Upper lobe of left lung (tissue), 6 donors: ENCODE results near the gene CMTR1. TPM values are rescaled to one million over a fixed set of nuclear protein-coding genes. Genes with fewer than 3 reads are reported as not detected.

Experiments used
- ATAC-seq, 2 donors: fragments of 200-7000 bp; cut with Tn5 transposase; one replicate each; pipeline ENCODE4 v1.9.1; 2022; ENCODE audit warnings: mild to moderate bottlenecking in 2 of 2, moderate library complexity in 2 of 2; ENCODE audit not compliant: low FRiP score in 2 of 2
- DNase-seq, 2 donors: peaks; one replicate each; pipeline ENCODE4 v3.0.0-alpha.2; 2019 to 2020
- H3K27ac ChIP-seq, 4 donors: fragments of 200-600 bp; sonication (generic); one replicate each; pipeline ENCODE4 v1.5.1; 2016 to 2019
- H3K27me3 ChIP-seq, 4 donors: fragments of 200-600 bp; sonication (generic); one replicate each; pipeline ENCODE4 v1.5.1; 2017 to 2019
- H3K36me3 ChIP-seq, 4 donors: fragments of 200-600 bp; sonication (generic); one replicate each; pipeline ENCODE4 v1.5.1; 2016 to 2019
- H3K4me1 ChIP-seq, 4 donors: fragments of 200-600 bp; sonication (generic); one replicate each; pipeline ENCODE4 v1.5.1; 2018 to 2019
- H3K4me3 ChIP-seq, 4 donors: fragments of 200-600 bp; sonication (generic); one replicate each; pipeline ENCODE4 v1.5.1; 2017 to 2019; ENCODE audit warnings: mild to moderate bottlenecking in 2 of 4, moderate library complexity in 1 of 4
- H3K9me3 ChIP-seq, 4 donors: fragments of 200-600 bp; sonication (generic); one replicate each; pipeline ENCODE4 v1.5.1; 2018 to 2019
- EP300 ChIP-seq, 4 donors: sonication (generic); formaldehyde crosslinking; IDR thresholded peaks; one replicate each; pipeline ENCODE4 v1.5.1; 2017; ENCODE audit warnings: antibody characterized with exemption in 4 of 4, control low read depth in 2 of 4
- POLR2A ChIP-seq, 4 donors: fragments of 450-650 bp; IDR thresholded peaks; one replicate each; pipeline ENCODE4 v1.5.1; 2016 to 2017; ENCODE audit warnings: antibody characterized with exemption in 4 of 4, mild to moderate bottlenecking in 2 of 4
- POLR2AphosphoS5 ChIP-seq, 2 donors: sonication (generic); formaldehyde crosslinking; IDR thresholded peaks; one replicate each; pipeline ENCODE4 v1.5.1; 2017; ENCODE audit warnings: antibody characterized with exemption in 2 of 2
- WGBS, 2 donors: methylation state at CpG; one replicate each; pipeline ENCODE4 v1.1.5; 2017 to 2018; 5-methylcytosine and 5-hydroxymethylcytosine counted together
- total RNA-seq, 6 donors: library from RNA; depleted of rRNA in 4 of 6; stranded (reverse); fragments of >200 nt in 4 of 6; gene quantifications; one replicate each; pipeline versions ENCODE4 v1.1.0 to v1.2.1, GENCODE V29; 2016 to 2021
- TF ChIP-seq, protein P1 (sequence below), 6 experiments: fragments of 450-650 bp in 4 of 6; fragments of 200-600 bp in 2 of 6; sonication (generic) in 2 of 6; IDR thresholded peaks; one replicate each; pipeline ENCODE4 v1.5.1; 2016 to 2019; ENCODE audit warnings: antibody characterized with exemption in 6 of 6
- donor health status: DM: no; HTN: no; CAD: no; lungs with moderate emphysema.
- donor health status: DM: no; HTN: yes; CAD: no; lungs with severe emphysema.

Gene CMTR1
- total RNA-seq, 6 donors from 2014 or later = 34.5 to 80.7 (median 38.1) TPM

DNA sequence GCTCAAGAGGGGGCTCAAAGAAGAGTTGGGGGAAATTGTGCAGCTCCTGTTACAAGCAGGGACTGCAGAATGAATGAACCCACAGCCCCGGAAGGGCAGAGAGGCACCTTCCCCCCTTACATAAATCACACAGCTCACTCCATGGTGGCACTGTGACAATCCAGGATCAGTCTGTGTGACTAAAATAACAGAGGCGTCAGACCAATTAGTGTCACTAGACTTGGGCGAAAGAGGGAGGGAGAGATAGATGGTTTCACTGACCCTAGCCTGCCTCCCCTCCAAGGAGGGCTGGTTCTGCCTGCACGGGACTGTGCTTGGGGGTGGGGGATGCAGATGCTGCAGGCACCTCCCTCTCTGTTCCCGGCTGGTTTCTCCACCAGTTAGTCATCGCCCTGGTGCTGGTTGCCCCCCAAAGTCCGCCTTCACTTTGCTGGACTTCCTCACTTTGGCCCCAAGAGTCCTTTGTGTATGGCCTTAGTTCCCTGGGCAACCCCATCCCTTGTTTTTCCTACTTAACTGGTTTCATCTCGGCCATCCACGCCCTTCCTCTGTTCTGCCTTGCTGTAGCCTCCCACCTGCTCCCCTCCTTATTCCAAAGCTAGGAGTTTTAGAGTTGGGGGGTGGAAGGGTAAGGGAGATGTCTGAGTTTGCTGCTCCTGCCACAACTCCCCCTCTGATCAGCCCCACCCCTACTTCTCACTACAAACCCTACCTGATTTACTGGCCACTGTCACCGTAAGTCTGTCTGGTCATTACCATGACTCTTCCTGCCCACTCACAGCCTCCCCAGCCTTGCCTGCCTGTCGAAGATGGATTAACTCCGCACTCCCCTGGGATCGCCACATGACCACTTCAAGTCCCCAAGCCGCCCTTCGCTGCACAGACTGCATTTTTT lies 48.9 kb downstream of the CMTR1 start:
- TF ChIP-seq, protein P1, sequence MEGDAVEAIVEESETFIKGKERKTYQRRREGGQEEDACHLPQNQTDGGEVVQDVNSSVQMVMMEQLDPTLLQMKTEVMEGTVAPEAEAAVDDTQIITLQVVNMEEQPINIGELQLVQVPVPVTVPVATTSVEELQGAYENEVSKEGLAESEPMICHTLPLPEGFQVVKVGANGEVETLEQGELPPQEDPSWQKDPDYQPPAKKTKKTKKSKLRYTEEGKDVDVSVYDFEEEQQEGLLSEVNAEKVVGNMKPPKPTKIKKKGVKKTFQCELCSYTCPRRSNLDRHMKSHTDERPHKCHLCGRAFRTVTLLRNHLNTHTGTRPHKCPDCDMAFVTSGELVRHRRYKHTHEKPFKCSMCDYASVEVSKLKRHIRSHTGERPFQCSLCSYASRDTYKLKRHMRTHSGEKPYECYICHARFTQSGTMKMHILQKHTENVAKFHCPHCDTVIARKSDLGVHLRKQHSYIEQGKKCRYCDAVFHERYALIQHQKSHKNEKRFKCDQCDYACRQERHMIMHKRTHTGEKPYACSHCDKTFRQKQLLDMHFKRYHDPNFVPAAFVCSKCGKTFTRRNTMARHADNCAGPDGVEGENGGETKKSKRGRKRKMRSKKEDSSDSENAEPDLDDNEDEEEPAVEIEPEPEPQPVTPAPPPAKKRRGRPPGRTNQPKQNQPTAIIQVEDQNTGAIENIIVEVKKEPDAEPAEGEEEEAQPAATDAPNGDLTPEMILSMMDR (IDR thresholded peaks at IDR 0.05) = no peak
- TF ChIP-seq EP300 (IDR thresholded peaks at IDR 0.05) = no peak
- TF ChIP-seq POLR2AphosphoS5 (IDR thresholded peaks at IDR 0.05) = no peak
- no peak for TF ChIP-seq POLR2A (IDR thresholded peaks at IDR 0.05)
- H3K36me3 ChIP-seq = peaks cover 0 to 83% (median 56%) of the 10 kb centered on the region in 4 donors
- peaks cover 0 to 3% (median 0%) of the 10 kb centered on the region in 4 donors for H3K4me1 ChIP-seq
- ATAC-seq (no peak), DNase-seq (no peak)
- H3K27ac ChIP-seq = no peak overlapping the region
- H3K4me3 ChIP-seq = no peak overlapping the region
- WGBS, 2 donors = 78 to 80% methylated on average over 14 to 15 of the region's 15 CpGs
- no peaks in the 10 kb centered on the region for H3K27me3 ChIP-seq
- H3K9me3 ChIP-seq = no peaks in the 10 kb centered on the region

DNA sequence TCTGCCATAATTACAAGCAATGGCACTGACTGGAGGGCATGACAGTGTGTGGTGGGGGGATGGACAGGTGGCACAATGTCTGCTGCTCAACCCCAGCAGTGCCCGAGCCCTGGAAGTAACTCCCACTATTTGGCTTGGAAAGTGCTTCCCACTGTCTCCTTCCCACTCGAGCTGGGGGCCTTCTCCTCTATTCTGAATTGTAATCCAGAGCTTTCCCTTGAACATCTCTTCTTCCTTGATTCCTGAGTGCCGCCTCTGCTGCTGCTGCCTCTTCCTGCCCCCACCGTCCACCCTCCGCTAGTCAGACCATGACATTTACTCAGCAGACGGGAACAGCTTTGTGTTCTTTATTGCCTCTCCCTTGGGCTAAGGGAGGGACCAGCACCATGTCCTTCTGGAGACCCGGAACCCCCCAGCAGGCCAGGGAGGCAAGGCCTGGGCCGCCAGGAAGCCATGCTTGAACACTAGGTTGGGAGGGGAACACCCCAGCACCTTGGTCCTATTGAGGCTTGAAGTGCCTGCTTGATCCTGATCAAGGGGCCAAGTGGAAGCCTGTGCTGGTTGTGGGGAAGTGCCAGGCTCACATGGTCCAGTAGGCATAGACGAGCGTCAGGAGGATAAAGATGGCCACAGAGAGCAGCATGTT lies 49.7 kb downstream of the CMTR1 start:
- H3K4me3 ChIP-seq = no peak overlapping the region
- H3K36me3 ChIP-seq = peaks cover 0 to 77% (median 51%) of the 10 kb centered on the region in 4 donors
- TF ChIP-seq, protein P1 (IDR thresholded peaks at IDR 0.05) = no peak
- TF ChIP-seq EP300 (IDR thresholded peaks at IDR 0.05) = no peak
- no peak for TF ChIP-seq POLR2A (IDR thresholded peaks at IDR 0.05)
- TF ChIP-seq POLR2AphosphoS5 (IDR thresholded peaks at IDR 0.05) = no peak
- DNase-seq = no peak
- WGBS, 2 donors = 87 to 89% methylated on average over 9 to 10 of the region's 10 CpGs
- peaks cover 0 to 3% (median 0%) of the 10 kb centered on the region in 4 donors for H3K4me1 ChIP-seq
- no peak for ATAC-seq
- H3K9me3 ChIP-seq = no peaks in the 10 kb centered on the region
- no peaks in the 10 kb centered on the region for H3K27me3 ChIP-seq
- H3K27ac ChIP-seq = no peak overlapping the region

DNA sequence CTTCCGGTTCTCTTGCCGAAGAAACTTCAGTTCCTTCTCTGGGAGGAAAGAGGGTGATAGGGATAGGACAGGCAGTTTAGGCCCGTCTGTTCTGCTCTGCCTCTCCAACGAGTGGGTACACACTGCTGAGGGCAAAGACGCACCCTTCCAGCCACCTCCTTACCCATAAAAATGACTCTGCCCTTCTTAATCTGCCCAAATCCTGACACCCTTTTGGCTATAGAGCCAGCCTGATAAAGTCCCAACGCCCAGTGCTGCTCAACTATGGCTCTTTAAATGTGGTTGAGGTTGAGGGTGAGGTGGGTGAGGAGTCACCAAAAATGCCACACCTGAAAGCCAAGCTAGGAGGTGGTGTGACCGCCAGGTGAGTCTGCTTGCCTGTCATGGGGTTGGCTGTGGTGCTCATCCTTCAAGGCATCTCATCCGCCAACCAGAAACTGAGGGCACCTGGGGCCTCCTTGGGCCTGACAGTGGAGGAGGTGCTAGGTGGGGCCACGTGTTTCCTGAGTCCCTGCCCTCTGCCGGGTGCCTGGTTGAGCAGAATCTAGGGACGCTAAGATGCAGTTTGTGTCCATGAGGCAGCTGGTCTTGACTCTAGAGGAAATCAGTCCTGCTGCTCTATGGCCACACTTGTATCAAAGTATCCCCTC lies 50.4 kb downstream of the CMTR1 start:
- 94% methylated on average over 6 to 8 of the region's 11 CpGs for WGBS, 2 donors
- Histone ChIP-seq H3K27ac (no peak overlapping the region), H3K4me3 (no peak overlapping the region), H3K4me1 (peaks cover 0 to 3% (median 0%) of the 10 kb centered on the region in 4 donors), H3K36me3 (peaks cover 0 to 71% (median 46%) of the 10 kb centered on the region in 4 donors), H3K9me3 (no peaks in the 10 kb centered on the region), H3K27me3 (no peaks in the 10 kb centered on the region)
- TF ChIP-seq POLR2A (IDR thresholded peaks at IDR 0.05) (no peak), EP300 (IDR thresholded peaks at IDR 0.05) (no peak), POLR2AphosphoS5 (IDR thresholded peaks at IDR 0.05) (no peak)
- TF ChIP-seq, protein P1 (IDR thresholded peaks at IDR 0.05) = no peak
- DNase-seq = no peak
- no peak for ATAC-seq

DNA sequence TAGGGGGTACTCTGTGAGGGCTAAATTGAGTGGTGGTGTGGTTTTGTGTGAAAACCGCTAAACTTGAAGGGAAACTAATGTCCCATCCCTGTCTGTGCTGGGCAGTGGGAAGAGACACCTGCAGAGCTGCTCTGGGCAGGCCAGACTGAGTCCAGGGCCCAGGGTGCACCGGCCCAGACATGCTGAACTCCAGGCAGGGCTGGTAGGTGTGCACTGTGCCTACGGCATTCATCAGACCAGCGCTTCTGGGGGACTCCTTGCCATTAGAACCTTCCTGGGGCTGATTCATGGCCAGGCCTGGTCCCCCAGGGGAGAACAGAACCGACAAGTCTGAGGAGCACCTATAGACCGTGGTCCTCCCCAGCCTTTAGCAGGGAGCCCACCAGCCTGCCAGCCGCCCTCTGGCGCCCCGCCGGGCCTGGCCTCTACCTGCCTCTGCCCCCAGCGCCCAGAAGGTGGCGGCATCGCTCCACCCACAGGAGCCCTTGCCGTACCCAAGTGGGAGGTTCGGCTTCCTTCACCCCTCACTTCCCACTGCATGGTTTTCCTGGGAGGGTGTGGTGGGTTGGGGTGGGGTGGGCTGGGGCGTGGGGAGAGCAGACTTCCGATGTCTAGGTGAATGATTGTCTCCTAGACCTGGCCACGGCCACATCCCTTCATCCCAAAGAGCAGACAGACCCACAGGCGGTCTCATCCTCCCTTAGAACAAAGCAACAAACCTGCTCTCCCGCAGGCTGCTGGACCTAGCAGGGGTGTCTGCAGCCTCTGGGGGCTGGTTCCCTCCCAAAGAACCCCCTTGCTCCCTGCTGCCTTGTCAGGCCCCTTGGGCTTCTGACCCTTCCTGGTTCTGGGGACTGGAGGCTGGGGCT lies 51.1 kb downstream of the CMTR1 start:
- Histone ChIP-seq H3K4me1 (peaks cover 0 to 3% (median 0%) of the 10 kb centered on the region in 4 donors), H3K27ac (no peak overlapping the region), H3K4me3 (no peak overlapping the region), H3K27me3 (no peaks in the 10 kb centered on the region), H3K36me3 (peaks cover 0 to 63% (median 38%) of the 10 kb centered on the region in 4 donors), H3K9me3 (no peaks in the 10 kb centered on the region)
- ATAC-seq (peak; percentile 70 to 71), DNase-seq (peak; percentile 52 to 92)
- TF ChIP-seq EP300 (IDR thresholded peaks at IDR 0.05) = no peak
- TF ChIP-seq, protein P1 (IDR thresholded peaks at IDR 0.05) = peak; percentile 53 to 86 (median 74)
- 46 to 56% methylated on average over 6 to 17 of the region's 20 CpGs for WGBS, 2 donors
